Breast epithelium (tissue), 4 donors: ENCODE measurements around the gene ARHGEF10L. TPM values are rescaled to one million over a fixed set of nuclear protein-coding genes. Genes with fewer than 3 reads are reported as not detected.
A peak's percentile ranks its signal among the peaks of the same experiment; 100 is the strongest.

Experiments
- DNase-seq, 2 donors: peaks; one replicate each; pipeline ENCODE4 v3.0.0-alpha.2; 2019; ENCODE audit warnings: low spot score in 2 of 2
- H3K27ac ChIP-seq, 2 donors: fragments of 200-600 bp; sonication (generic) in 1 of 2; one replicate each; pipeline ENCODE4 v1.5.1; 2016 to 2019; ENCODE audit warnings: mild to moderate bottlenecking in 1 of 2
- H3K27me3 ChIP-seq, 2 donors: fragments of 200-600 bp; sonication (generic) in 1 of 2; one replicate each; pipeline versions ENCODE4 v1.5.1 to v1.6.0; 2017 to 2019; ENCODE audit warnings: control low read depth in 1 of 2, mild to moderate bottlenecking in 1 of 2
- H3K36me3 ChIP-seq: fragments of 200-600 bp; one replicate; pipeline ENCODE4 v1.5.1; 2019
- H3K4me1 ChIP-seq, 2 donors: fragments of 200-600 bp; sonication (generic); one replicate each; pipeline ENCODE4 v1.5.1; 2016 to 2019; ENCODE audit warnings: control low read depth in 1 of 2
- H3K4me3 ChIP-seq, 3 donors: fragments of 200-600 bp; sonication (generic); 1 replicate in 2 of 3; 2 replicates in 1 of 3; pipeline ENCODE4 v1.5.1; 2016 to 2019; ENCODE audit warnings: mild to moderate bottlenecking in 3 of 3, moderate library complexity in 2 of 3
- H3K9me3 ChIP-seq, 2 donors: fragments of 200-600 bp; sonication (generic) in 1 of 2; one replicate each; pipeline ENCODE4 v1.5.1; 2016 to 2019; ENCODE audit warnings: control low read depth in 1 of 2
- CTCF ChIP-seq, 3 donors: fragments of 450-650 bp; IDR thresholded peaks; one replicate each; pipeline ENCODE4 v1.5.1; 2016 to 2017; ENCODE audit warnings: antibody characterized with exemption in 3 of 3, mild to moderate bottlenecking in 3 of 3, moderate library complexity in 3 of 3
- POLR2A ChIP-seq: fragments of 450-650 bp; IDR thresholded peaks from one replicate; pipeline ENCODE4 v1.6.1; 2016; ENCODE audit warnings: antibody characterized with exemption, mild to moderate bottlenecking, moderate library complexity
- POLR2AphosphoS5 ChIP-seq, 3 donors: sonication (generic); formaldehyde crosslinking; IDR thresholded peaks; one replicate each; pipeline ENCODE4 v1.6.1; 2017; ENCODE audit warnings: antibody characterized with exemption in 3 of 3
- intact Hi-C: fragments of 100-400 bp; cut with DNase I; formaldehyde crosslinking; loops from one replicate; pipeline ENCODE4 v1.15.1; 2023; ENCODE audit warnings: low total_unique reads
- total RNA-seq, 3 donors: library from RNA; depleted of rRNA; stranded (reverse); fragments of >200 nt; gene quantifications; one replicate each; pipeline ENCODE4 v1.1.0, GENCODE V29; 2016

The ARHGEF10L gene
- total RNA-seq, 3 donors from 2014 or later, result 36.7 to 51.4 (median 49.8) TPM

DNA sequence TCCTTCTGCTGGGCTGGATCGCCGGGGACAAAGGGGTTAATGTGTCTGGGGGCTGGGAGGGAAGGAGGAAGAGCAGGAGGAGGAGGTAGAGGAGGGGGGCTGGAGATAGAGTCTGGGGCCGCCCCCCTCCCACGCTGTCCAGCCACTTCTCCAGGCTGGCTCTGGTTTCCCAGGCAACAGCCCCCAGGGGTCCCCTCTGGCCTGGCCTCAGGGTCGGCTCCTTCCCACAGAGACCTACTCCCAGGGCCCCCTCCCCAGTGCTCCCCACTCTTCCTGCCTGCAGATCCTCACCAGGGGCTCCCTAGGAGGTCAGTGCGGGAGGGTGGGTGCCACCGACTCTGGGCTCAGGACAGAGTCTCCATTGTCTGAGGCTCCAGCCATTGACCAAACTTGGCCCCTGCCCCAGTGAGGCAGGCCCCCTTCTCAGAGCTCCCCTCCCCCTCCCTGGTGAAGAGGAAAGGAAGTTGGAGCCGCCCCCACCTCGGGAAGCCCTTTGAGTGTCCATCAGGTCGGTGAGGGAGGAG is 34.1 kb downstream of the ARHGEF10L start:
- TF ChIP-seq POLR2AphosphoS5 (IDR thresholded peaks at IDR 0.05) (no peak), POLR2A (no peak)
- peak overlapping the region; percentile 95 to 97 for H3K27ac ChIP-seq
- H3K36me3 ChIP-seq, result no peaks in the 10 kb centered on the region
- DNase-seq, result no peak
- H3K4me3 ChIP-seq, result peak overlapping the region in 1 of 3 donors; percentile 7
- peaks cover 15 to 42% of the 10 kb centered on the region in 2 donors for H3K4me1 ChIP-seq
- intact Hi-C loops, result no loop called here
- H3K27me3 ChIP-seq, result no peaks in the 10 kb centered on the region
- no peaks in the 10 kb centered on the region for H3K9me3 ChIP-seq

- peak overlapping the region; percentile 95 to 97 for H3K27ac ChIP-seq
- H3K36me3 ChIP-seq, result no peaks in the 10 kb centered on the region
- intact Hi-C loops, result no loop called here
- peaks cover 7 to 33% of the 10 kb centered on the region in 2 donors for H3K4me1 ChIP-seq
- no peaks in the 10 kb centered on the region for H3K27me3 ChIP-seq
- DNase-seq, result no peak
- TF ChIP-seq POLR2A (no peak), POLR2AphosphoS5 (IDR thresholded peaks at IDR 0.05) (no peak), CTCF (IDR thresholded peaks at IDR 0.05) (no peak)
- no peak overlapping the region for H3K4me3 ChIP-seq
- no peaks in the 10 kb centered on the region for H3K9me3 ChIP-seq
These were observed 35.0 kb downstream of the ARHGEF10L start for GRCh38 chr1:17574516-17574915.

- Histone ChIP-seq H3K4me3 (no peak overlapping the region), H3K9me3 (no peaks in the 10 kb centered on the region), H3K4me1 (peaks cover 7 to 39% of the 10 kb centered on the region in 2 donors), H3K27me3 (no peaks in the 10 kb centered on the region), H3K36me3 (no peaks in the 10 kb centered on the region), H3K27ac (peak overlapping the region; percentile 95 to 97)
- TF ChIP-seq POLR2A (no peak), CTCF (IDR thresholded peaks at IDR 0.05) (no peak), POLR2AphosphoS5 (IDR thresholded peaks at IDR 0.05) (no peak)
- intact Hi-C loops, result no loop called here
- DNase-seq, result no peak
These were observed 36.5 kb downstream of the ARHGEF10L start for GRCh38 chr1:17575797-17576518.

DNA sequence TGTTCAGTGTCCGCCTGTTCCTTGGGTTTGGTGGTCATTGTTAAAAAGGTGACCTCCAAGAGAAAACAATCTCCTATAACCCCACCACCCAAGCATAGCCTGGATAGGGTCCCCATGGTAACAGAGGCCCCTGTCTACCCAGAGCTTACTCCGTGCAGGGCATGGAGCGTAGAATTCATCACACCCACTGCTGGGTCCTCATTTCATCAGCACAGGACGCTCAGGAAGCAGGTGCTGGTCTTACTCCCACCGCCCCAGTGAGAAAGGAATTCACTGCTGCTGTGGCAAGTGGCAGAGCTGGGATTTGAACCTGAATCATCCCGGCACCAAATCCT is 37.0 kb downstream of the ARHGEF10L start:
- Histone ChIP-seq H3K36me3 (no peaks in the 10 kb centered on the region), H3K4me3 (no peak overlapping the region), H3K27ac (no peak overlapping the region), H3K27me3 (no peaks in the 10 kb centered on the region), H3K4me1 (peaks cover 7 to 39% of the 10 kb centered on the region in 2 donors), H3K9me3 (no peaks in the 10 kb centered on the region)
- intact Hi-C loops, result no loop called here
- TF ChIP-seq CTCF (IDR thresholded peaks at IDR 0.05) (no peak), POLR2AphosphoS5 (IDR thresholded peaks at IDR 0.05) (no peak), POLR2A (no peak)
- DNase-seq, result no peak

- peaks cover 7 to 33% of the 10 kb centered on the region in 2 donors for H3K4me1 ChIP-seq
These were observed 38.4 kb downstream of the ARHGEF10L start for GRCh38 chr1:17577907-17578297.

More at GRCh38 chr1:17577907-17578297, 38.4 kb downstream of the ARHGEF10L start:
- no peak for DNase-seq
- Histone ChIP-seq H3K9me3 (no peaks in the 10 kb centered on the region), H3K4me3 (no peak overlapping the region), H3K36me3 (no peaks in the 10 kb centered on the region), H3K27ac (no peak overlapping the region), H3K27me3 (no peaks in the 10 kb centered on the region)
- TF ChIP-seq POLR2A, result no peak
- TF ChIP-seq CTCF (IDR thresholded peaks at IDR 0.05), result no peak
- TF ChIP-seq POLR2AphosphoS5 (IDR thresholded peaks at IDR 0.05), result no peak
- intact Hi-C loops, result no loop called here
